ENCODE data around the gene FOXS1. TPM values are rescaled to one million over a fixed set of nuclear protein-coding genes. Genes with fewer than 3 reads are reported as not detected.

The FOXS1 gene
- total and polyA plus RNA-seq, 10 of the 15 experiments (the other 5 are each of a cell fraction or from before 2014, with no cell fraction given), result not detected

GRCh38 chr20:31822421-31823330 lies 22.7 kb downstream of the FOXS1 start (continued):
- TF ChIP-seq EZH2 (IDR thresholded peaks at IDR 0.05; ENCODE audit: borderline replicate concordance, control insufficient read depth, low read depth, low read length), result no peak
- TF ChIP-seq BHLHE40 (IDR thresholded peaks at IDR 0.05; ENCODE audit: borderline replicate concordance in 1 of 2, low read depth in 2 of 2, low read length in 1 of 2), result 0 out of 4 replicates have a peak, but pooled peaks of 1 of the 2 experiments have one; percentile 16
- TF ChIP-seq MTA2 (IDR thresholded peaks at IDR 0.05; ENCODE audit: low read depth), result no peak
- no peak for TF ChIP-seq JUNB (IDR thresholded peaks at IDR 0.05)
- no peak for TF ChIP-seq CBX3 (IDR thresholded peaks at IDR 0.05; ENCODE audit: borderline replicate concordance, low read depth)
- TF ChIP-seq LARP7 (IDR thresholded peaks at IDR 0.05), result no peak
- TF ChIP-seq POLR2A (IDR thresholded peaks at IDR 0.05; ENCODE audit: low read depth, low read length), result no peak
- TF ChIP-seq CTCF (IDR thresholded peaks at IDR 0.05 in 2 of 3, conservative IDR thresholded peaks at IDR 0.05 in 1 of 3; ENCODE audit: control insufficient read depth in 2 of 3, extremely low read depth in 1 of 3, insufficient read depth in 1 of 3, low read depth in 3 of 3, low read length in 3 of 3), result peak; percentile 96 to 98 (median 98); a peak in 5 of 6 replicates
- TF ChIP-seq, protein P1, sequence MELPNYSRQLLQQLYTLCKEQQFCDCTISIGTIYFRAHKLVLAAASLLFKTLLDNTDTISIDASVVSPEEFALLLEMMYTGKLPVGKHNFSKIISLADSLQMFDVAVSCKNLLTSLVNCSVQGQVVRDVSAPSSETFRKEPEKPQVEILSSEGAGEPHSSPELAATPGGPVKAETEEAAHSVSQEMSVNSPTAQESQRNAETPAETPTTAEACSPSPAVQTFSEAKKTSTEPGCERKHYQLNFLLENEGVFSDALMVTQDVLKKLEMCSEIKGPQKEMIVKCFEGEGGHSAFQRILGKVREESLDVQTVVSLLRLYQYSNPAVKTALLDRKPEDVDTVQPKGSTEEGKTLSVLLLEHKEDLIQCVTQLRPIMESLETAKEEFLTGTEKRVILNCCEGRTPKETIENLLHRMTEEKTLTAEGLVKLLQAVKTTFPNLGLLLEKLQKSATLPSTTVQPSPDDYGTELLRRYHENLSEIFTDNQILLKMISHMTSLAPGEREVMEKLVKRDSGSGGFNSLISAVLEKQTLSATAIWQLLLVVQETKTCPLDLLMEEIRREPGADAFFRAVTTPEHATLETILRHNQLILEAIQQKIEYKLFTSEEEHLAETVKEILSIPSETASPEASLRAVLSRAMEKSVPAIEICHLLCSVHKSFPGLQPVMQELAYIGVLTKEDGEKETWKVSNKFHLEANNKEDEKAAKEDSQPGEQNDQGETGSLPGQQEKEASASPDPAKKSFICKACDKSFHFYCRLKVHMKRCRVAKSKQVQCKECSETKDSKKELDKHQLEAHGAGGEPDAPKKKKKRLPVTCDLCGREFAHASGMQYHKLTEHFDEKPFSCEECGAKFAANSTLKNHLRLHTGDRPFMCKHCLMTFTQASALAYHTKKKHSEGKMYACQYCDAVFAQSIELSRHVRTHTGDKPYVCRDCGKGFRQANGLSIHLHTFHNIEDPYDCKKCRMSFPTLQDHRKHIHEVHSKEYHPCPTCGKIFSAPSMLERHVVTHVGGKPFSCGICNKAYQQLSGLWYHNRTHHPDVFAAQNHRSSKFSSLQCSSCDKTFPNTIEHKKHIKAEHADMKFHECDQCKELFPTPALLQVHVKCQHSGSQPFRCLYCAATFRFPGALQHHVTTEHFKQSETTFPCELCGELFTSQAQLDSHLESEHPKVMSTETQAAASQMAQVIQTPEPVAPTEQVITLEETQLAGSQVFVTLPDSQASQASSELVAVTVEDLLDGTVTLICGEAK (IDR thresholded peaks at IDR 0.05; ENCODE audit: borderline replicate concordance), result no peak
- no peak for TF ChIP-seq SUPT20H (IDR thresholded peaks at IDR 0.05; ENCODE audit: borderline replicate concordance, control insufficient read depth, low read depth, low read length)
- no peak for TF ChIP-seq RCOR1 (conservative IDR thresholded peaks at IDR 0.05; ENCODE audit: low read depth, low read length)
- TF ChIP-seq, protein P2, sequence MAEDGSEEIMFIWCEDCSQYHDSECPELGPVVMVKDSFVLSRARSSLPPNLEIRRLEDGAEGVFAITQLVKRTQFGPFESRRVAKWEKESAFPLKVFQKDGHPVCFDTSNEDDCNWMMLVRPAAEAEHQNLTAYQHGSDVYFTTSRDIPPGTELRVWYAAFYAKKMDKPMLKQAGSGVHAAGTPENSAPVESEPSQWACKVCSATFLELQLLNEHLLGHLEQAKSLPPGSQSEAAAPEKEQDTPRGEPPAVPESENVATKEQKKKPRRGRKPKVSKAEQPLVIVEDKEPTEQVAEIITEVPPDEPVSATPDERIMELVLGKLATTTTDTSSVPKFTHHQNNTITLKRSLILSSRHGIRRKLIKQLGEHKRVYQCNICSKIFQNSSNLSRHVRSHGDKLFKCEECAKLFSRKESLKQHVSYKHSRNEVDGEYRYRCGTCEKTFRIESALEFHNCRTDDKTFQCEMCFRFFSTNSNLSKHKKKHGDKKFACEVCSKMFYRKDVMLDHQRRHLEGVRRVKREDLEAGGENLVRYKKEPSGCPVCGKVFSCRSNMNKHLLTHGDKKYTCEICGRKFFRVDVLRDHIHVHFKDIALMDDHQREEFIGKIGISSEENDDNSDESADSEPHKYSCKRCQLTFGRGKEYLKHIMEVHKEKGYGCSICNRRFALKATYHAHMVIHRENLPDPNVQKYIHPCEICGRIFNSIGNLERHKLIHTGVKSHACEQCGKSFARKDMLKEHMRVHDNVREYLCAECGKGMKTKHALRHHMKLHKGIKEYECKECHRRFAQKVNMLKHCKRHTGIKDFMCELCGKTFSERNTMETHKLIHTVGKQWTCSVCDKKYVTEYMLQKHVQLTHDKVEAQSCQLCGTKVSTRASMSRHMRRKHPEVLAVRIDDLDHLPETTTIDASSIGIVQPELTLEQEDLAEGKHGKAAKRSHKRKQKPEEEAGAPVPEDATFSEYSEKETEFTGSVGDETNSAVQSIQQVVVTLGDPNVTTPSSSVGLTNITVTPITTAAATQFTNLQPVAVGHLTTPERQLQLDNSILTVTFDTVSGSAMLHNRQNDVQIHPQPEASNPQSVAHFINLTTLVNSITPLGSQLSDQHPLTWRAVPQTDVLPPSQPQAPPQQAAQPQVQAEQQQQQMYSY (CRISPR knock-in tag; IDR thresholded peaks at IDR 0.05), result no peak

Data from GM12878 (cell line).